WTC11 (cell line): ENCODE measurements around the gene PNMA8C. TPM values are rescaled to one million over a fixed set of nuclear protein-coding genes. Genes with fewer than 3 reads are reported as not detected.

Source experiments
- ATAC-seq: fragments of 200-7000 bp; cut with Tn5 transposase; 2 replicates; pipeline ENCODE4 v1.10.0; 2021; ENCODE audit warnings: mild to moderate bottlenecking, moderate library complexity
- CTCF ChIA-PET: fragments of 300-600 bp; sonication (Branson Sonifier 250); formaldehyde crosslinking; loops from one replicate; lab custom pipeline; 2021; ENCODE audit warnings: antibody characterized with exemption; lab: Charles Lee
- POLR2A ChIA-PET: fragments of 350-600 bp; sonication (Branson Sonifier 250); formaldehyde crosslinking; loops from one replicate; lab custom pipeline; 2021; ENCODE audit warnings: antibody characterized with exemption; lab: Charles Lee
- DNase-seq: peaks from one replicate; pipeline ENCODE4 v3.0.0; 2021; ENCODE audit warnings: low spot score
- H3K27ac Mint-ChIP-seq: 2 replicates; pipeline ENCODE4 v1.8.0; 2021; ENCODE audit warnings: mixed read lengths
- H3K27me3 Mint-ChIP-seq: 2 replicates; pipeline ENCODE4 v1.8.0; 2021; ENCODE audit warnings: low read depth, mild to moderate bottlenecking, moderate library complexity, mixed read lengths
- H3K36me3 Mint-ChIP-seq: 2 replicates; pipeline ENCODE4 v1.8.0; 2021; ENCODE audit warnings: mixed read lengths
- H3K4me1 Mint-ChIP-seq: 2 replicates; pipeline ENCODE4 v1.8.0; 2022; ENCODE audit warnings: mixed read lengths
- H3K4me3 Mint-ChIP-seq: 2 replicates; pipeline ENCODE4 v1.8.0; 2021; ENCODE audit warnings: mild to moderate bottlenecking, moderate library complexity, mixed read lengths
- H3K9me3 Mint-ChIP-seq: 2 replicates; pipeline ENCODE4 v1.8.0; 2021; ENCODE audit warnings: mixed read lengths
- ATF6 ChIP-seq: sonication (generic); formaldehyde crosslinking; IDR thresholded peaks from 2 replicates; pipeline ENCODE4 v1.8.1; 2023; ENCODE audit warnings: mild to moderate bottlenecking, missing genetic modification reagents
- E2F4 ChIP-seq: sonication (generic); formaldehyde crosslinking; IDR thresholded peaks from 2 replicates; pipeline ENCODE4 v1.8.1; 2022; ENCODE audit warnings: low read depth, mild to moderate bottlenecking, moderate library complexity, missing genetic modification reagents, borderline replicate concordance
- ELF4 ChIP-seq: sonication (generic); formaldehyde crosslinking; IDR thresholded peaks from 2 replicates; pipeline ENCODE4 v1.8.1; 2022; ENCODE audit warnings: low read depth, mild to moderate bottlenecking, moderate library complexity, missing genetic modification reagents
- EMX1 ChIP-seq: fragments of 250-450 bp; sonication (Bioruptor Pico); IDR thresholded peaks from 2 replicates; pipeline ENCODE4 v1.8.0; 2021; ENCODE audit warnings: mild to moderate bottlenecking
- FOXP1 ChIP-seq: sonication (generic); formaldehyde crosslinking; IDR thresholded peaks from 2 replicates; pipeline ENCODE4 v1.8.0; 2022; ENCODE audit warnings: missing genetic modification reagents, mild to moderate bottlenecking, moderate library complexity, borderline replicate concordance
- GRHL2 ChIP-seq: fragments of 250-450 bp; sonication (Bioruptor Pico); IDR thresholded peaks from 2 replicates; pipeline ENCODE4 v1.8.0; 2022; ENCODE audit warnings: mild to moderate bottlenecking, moderate library complexity; ENCODE audit not compliant: insufficient replicate concordance, severe bottlenecking
- JUN ChIP-seq: sonication (generic); formaldehyde crosslinking; IDR thresholded peaks from 2 replicates; pipeline ENCODE4 v1.8.0; 2023; ENCODE audit warnings: mild to moderate bottlenecking, missing genetic modification reagents
- MAX ChIP-seq: sonication (generic); formaldehyde crosslinking; IDR thresholded peaks from 2 replicates; pipeline ENCODE4 v1.8.0; 2022; ENCODE audit warnings: mild to moderate bottlenecking, missing genetic modification reagents
- MYBL2 ChIP-seq: sonication (generic); formaldehyde crosslinking; IDR thresholded peaks from 2 replicates; pipeline ENCODE4 v1.8.1; 2023; ENCODE audit warnings: mild to moderate bottlenecking, moderate library complexity, missing genetic modification reagents
- NFATC4 ChIP-seq: fragments of 250-450 bp; sonication (Bioruptor Pico); IDR thresholded peaks from 2 replicates; pipeline ENCODE4 v1.9.0; 2021; ENCODE audit warnings: mild to moderate bottlenecking
- NFYB ChIP-seq: sonication (generic); formaldehyde crosslinking; conservative IDR thresholded peaks from 2 replicates; pipeline ENCODE4 v1.8.0; 2022; ENCODE audit warnings: low read depth, missing genetic modification reagents
- OVOL2 ChIP-seq: fragments of 250-450 bp; sonication (Bioruptor Pico); IDR thresholded peaks from 2 replicates; pipeline ENCODE4 v1.9.0; 2021; ENCODE audit warnings: mild to moderate bottlenecking, borderline replicate concordance
- PREB ChIP-seq: sonication (generic); formaldehyde crosslinking; IDR thresholded peaks from 2 replicates; pipeline ENCODE4 v1.8.1; 2022; ENCODE audit warnings: mild to moderate bottlenecking, missing genetic modification reagents, moderate library complexity, borderline replicate concordance
- RORB ChIP-seq: fragments of 250-450 bp; sonication (Bioruptor Pico); IDR thresholded peaks from 2 replicates; pipeline ENCODE4 v1.9.0; 2021; ENCODE audit warnings: mild to moderate bottlenecking
- SMAD3 ChIP-seq: sonication (generic); formaldehyde crosslinking; IDR thresholded peaks from 2 replicates; pipeline ENCODE4 v1.8.0; 2022; ENCODE audit warnings: missing genetic modification reagents, mild to moderate bottlenecking, borderline replicate concordance
- TEAD1 ChIP-seq: sonication (generic); formaldehyde crosslinking; IDR thresholded peaks from 2 replicates; pipeline ENCODE4 v1.8.0; 2022; ENCODE audit warnings: mild to moderate bottlenecking, missing genetic modification reagents
- USF2 ChIP-seq: sonication (generic); formaldehyde crosslinking; IDR thresholded peaks from 2 replicates; pipeline ENCODE4 v1.8.1; 2023; ENCODE audit warnings: mild to moderate bottlenecking, missing genetic modification reagents, moderate library complexity
- ZNF219 ChIP-seq: sonication (generic); formaldehyde crosslinking; IDR thresholded peaks from 2 replicates; pipeline ENCODE4 v1.8.0; 2023; ENCODE audit warnings: missing genetic modification reagents, mild to moderate bottlenecking, borderline replicate concordance
- ZNF263 ChIP-seq: sonication (generic); formaldehyde crosslinking; IDR thresholded peaks from 2 replicates; pipeline ENCODE4 v1.8.1; 2022; ENCODE audit warnings: low read depth, mild to moderate bottlenecking, moderate library complexity, missing genetic modification reagents
- ZNF396 ChIP-seq: fragments of 250-450 bp; sonication (Bioruptor Pico); IDR thresholded peaks from 2 replicates; pipeline ENCODE4 v1.8.0; 2021; ENCODE audit warnings: mild to moderate bottlenecking, moderate library complexity, borderline replicate concordance
- ZNF671 ChIP-seq: fragments of 250-450 bp; sonication (Bioruptor Pico); IDR thresholded peaks from 2 replicates; pipeline ENCODE4 v1.8.0; 2021; ENCODE audit warnings: mild to moderate bottlenecking
- total RNA-seq: library from RNA; stranded (reverse); gene quantifications from 3 replicates; pipeline ENCODE4 v1.2.3, GENCODE V29; 2021
- TF ChIP-seq, protein P1 (sequence below): sonication (generic); formaldehyde crosslinking; conservative IDR thresholded peaks from 2 replicates; pipeline ENCODE4 v1.8.1; 2023; ENCODE audit warnings: mild to moderate bottlenecking, low read depth, missing genetic modification reagents, moderate library complexity

Gene PNMA8C
- total RNA-seq, 1 experiment from 2014 or later, result 1.2 TPM

DNA sequence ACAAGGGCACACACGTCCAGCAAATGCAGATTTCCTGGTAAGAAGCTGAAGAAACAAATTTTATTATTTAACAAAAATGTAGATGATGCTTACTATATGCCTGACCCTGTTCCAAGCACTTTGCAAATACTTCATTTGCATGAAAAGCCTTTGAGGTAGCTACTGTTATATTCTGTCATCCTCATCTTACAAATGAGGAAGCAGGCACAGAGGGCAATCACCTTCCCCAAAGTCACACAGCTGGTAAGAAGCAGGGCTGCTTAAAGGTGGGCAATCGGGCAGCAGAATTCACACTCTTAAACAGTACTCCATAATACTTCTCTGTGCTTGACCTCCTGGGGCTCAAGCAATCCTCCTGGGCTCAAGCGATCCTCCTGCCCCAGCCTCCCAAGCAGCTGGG lies 18.3 kb upstream of the PNMA8C start (continued):
- no peak for TF ChIP-seq ATF6
- TF ChIP-seq NFATC4 (CRISPR knock-in tag), result no peak
- TF ChIP-seq JUN (CRISPR knock-in tag), result no peak
- TF ChIP-seq, all 79 proteins: peak for 0

DNA sequence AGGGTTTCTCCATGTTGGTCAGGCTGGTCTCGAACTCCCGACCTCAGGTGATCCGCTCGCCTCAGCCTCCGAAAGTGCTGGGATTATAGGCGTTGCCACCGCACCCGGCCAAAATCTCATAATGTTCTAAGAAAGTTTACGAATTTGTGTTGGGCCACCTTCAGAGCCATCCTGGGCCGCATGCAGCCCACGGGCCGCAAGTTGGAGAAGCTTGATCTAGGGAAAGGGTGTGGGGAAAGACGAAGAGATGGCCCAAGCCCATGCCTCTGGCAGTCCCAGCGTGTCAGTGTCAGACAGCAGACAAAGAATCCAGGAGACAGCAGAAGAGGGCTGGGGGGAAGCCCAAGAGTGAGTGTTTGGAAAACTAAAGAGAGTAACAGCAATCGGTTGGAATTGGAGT lies 17.3 kb upstream of the PNMA8C start:
- no peak for TF ChIP-seq NFYB (CRISPR knock-in tag)
- no peak for TF ChIP-seq SMAD3 (CRISPR knock-in tag)
- TF ChIP-seq PREB (CRISPR knock-in tag), result no peak
- TF ChIP-seq ELF4, result no peak
- TF ChIP-seq ZNF263, result no peak
- TF ChIP-seq TEAD1 (CRISPR knock-in tag), result no peak
- no peak for TF ChIP-seq FOXP1 (CRISPR knock-in tag)
- TF ChIP-seq MYBL2, result no peak
- TF ChIP-seq ZNF219, result no peak
- TF ChIP-seq E2F4 (CRISPR knock-in tag), result no peak
- no peak for TF ChIP-seq USF2 (CRISPR knock-in tag)
- no peak for TF ChIP-seq GRHL2 (CRISPR knock-in tag)
- TF ChIP-seq MAX (CRISPR knock-in tag), result no peak
- TF ChIP-seq, protein P1, sequence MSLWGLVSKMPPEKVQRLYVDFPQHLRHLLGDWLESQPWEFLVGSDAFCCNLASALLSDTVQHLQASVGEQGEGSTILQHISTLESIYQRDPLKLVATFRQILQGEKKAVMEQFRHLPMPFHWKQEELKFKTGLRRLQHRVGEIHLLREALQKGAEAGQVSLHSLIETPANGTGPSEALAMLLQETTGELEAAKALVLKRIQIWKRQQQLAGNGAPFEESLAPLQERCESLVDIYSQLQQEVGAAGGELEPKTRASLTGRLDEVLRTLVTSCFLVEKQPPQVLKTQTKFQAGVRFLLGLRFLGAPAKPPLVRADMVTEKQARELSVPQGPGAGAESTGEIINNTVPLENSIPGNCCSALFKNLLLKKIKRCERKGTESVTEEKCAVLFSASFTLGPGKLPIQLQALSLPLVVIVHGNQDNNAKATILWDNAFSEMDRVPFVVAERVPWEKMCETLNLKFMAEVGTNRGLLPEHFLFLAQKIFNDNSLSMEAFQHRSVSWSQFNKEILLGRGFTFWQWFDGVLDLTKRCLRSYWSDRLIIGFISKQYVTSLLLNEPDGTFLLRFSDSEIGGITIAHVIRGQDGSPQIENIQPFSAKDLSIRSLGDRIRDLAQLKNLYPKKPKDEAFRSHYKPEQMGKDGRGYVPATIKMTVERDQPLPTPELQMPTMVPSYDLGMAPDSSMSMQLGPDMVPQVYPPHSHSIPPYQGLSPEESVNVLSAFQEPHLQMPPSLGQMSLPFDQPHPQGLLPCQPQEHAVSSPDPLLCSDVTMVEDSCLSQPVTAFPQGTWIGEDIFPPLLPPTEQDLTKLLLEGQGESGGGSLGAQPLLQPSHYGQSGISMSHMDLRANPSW (CRISPR knock-in tag), result no peak
- no peak for TF ChIP-seq OVOL2
- no peak for TF ChIP-seq EMX1 (CRISPR knock-in tag)
- TF ChIP-seq RORB (CRISPR knock-in tag), result no peak
- TF ChIP-seq ZNF671, result no peak
- TF ChIP-seq ZNF396 (CRISPR knock-in tag), result no peak
- H3K27ac Mint-ChIP-seq, result no peak overlapping the region
- H3K4me3 Mint-ChIP-seq, result no peak overlapping the region
- DNase-seq (no peak), ATAC-seq (no peak)
- CTCF ChIA-PET, result interaction anchor here (1.1 kb wide), 1 partner anchor 50 kb away, joined by 4 read pairs; no protein-coding TSS in a partner anchor
- H3K9me3 Mint-ChIP-seq, result peaks cover 9% of the 10 kb centered on the region
- H3K36me3 Mint-ChIP-seq, result peaks cover 7% of the 10 kb centered on the region; the same call in 1 of the 2 replicates
- peaks cover 3% of the 10 kb centered on the region for H3K27me3 Mint-ChIP-seq
- POLR2A ChIA-PET, result no interaction called here
- no peaks in the 10 kb centered on the region for H3K4me1 Mint-ChIP-seq
